DOHH2 (cell line): ENCODE measurements around the gene EHMT1.

Experiments used
- H3F3A ChIP-seq: fragments of 200-600 bp; sonication (generic), shearing (Covaris generic); 2 replicates; pipeline ENCODE4 v1.6.0; 2016; ENCODE audit warnings: antibody characterized with exemption, mild to moderate bottlenecking; ENCODE audit not compliant: control insufficient read depth, insufficient read depth
- H3K27ac ChIP-seq: fragments of 200-600 bp; sonication (generic); 2 replicates; pipeline ENCODE4 v1.5.1; 2014; ENCODE audit warnings: low read depth, mild to moderate bottlenecking, low read length, moderate library complexity
- H3K27me3 ChIP-seq: fragments of 200-600 bp; sonication (generic); 2 replicates; pipeline ENCODE4 v1.6.1; 2014; ENCODE audit warnings: mild to moderate bottlenecking, low read length, mixed read lengths; ENCODE audit not compliant: control insufficient read depth
- H3K36me3 ChIP-seq: fragments of 200-600 bp; sonication (generic); 2 replicates; pipeline ENCODE4 v1.6.1; 2014; ENCODE audit warnings: mild to moderate bottlenecking, low read length, moderate library complexity, mixed read lengths; ENCODE audit not compliant: control insufficient read depth
- H3K4me1 ChIP-seq: fragments of 200-600 bp; sonication (generic); 2 replicates; pipeline ENCODE4 v1.6.1; 2014; ENCODE audit warnings: mild to moderate bottlenecking, low read length, mixed read lengths; ENCODE audit not compliant: control insufficient read depth
- H3K4me2 ChIP-seq: fragments of 200-600 bp; sonication (generic); 2 replicates; pipeline ENCODE4 v1.6.0; 2014; ENCODE audit warnings: mild to moderate bottlenecking, low read length, moderate library complexity
- H3K4me3 ChIP-seq: fragments of 200-600 bp; sonication (generic); 2 replicates; pipeline ENCODE4 v1.5.1; 2014; ENCODE audit warnings: mild to moderate bottlenecking, low read length, mixed read lengths
- H3K79me2 ChIP-seq: fragments of 200-600 bp; sonication (generic); 2 replicates; pipeline ENCODE4 v1.6.1; 2014; ENCODE audit warnings: mild to moderate bottlenecking, low read length, mixed read lengths; ENCODE audit not compliant: control insufficient read depth
- H3K9me2 ChIP-seq: fragments of 200-600 bp; sonication (generic); replicated peaks from 2 replicates; pipeline ENCODE4 v1.6.1; 2014; ENCODE audit warnings: mild to moderate bottlenecking, low read length, mixed read lengths; ENCODE audit not compliant: control insufficient read depth
- H3K9me3 ChIP-seq: fragments of 200-600 bp; sonication (generic); 2 replicates; pipeline ENCODE4 v1.6.1; 2014; ENCODE audit warnings: antibody characterized with exemption, low read length, mixed read lengths; ENCODE audit not compliant: control insufficient read depth, insufficient read depth
- H4K20me1 ChIP-seq: fragments of 200-600 bp; sonication (generic); 2 replicates; pipeline ENCODE4 v1.6.0; 2014; ENCODE audit warnings: low read depth, mild to moderate bottlenecking, antibody characterized with exemption, low read length, moderate library complexity; ENCODE audit not compliant: control insufficient read depth, insufficient read depth
- EZH2phosphoT487 ChIP-seq: fragments of 200-600 bp; sonication (generic); IDR thresholded peaks from 2 replicates; pipeline ENCODE4 v1.6.1; 2017; ENCODE audit warnings: borderline replicate concordance, mild to moderate bottlenecking, antibody characterized with exemption, low read length, moderate library complexity, mixed read lengths
- TF ChIP-seq, protein P1 (sequence below): fragments of 200-600 bp; sonication (generic); IDR thresholded peaks from one replicate; pipeline ENCODE4 v1.5.1; 2014; ENCODE audit warnings: antibody characterized with exemption, mild to moderate bottlenecking, low read depth, low read length; ENCODE audit not compliant: poor library complexity, severe bottlenecking

Gene EHMT1

DNA sequence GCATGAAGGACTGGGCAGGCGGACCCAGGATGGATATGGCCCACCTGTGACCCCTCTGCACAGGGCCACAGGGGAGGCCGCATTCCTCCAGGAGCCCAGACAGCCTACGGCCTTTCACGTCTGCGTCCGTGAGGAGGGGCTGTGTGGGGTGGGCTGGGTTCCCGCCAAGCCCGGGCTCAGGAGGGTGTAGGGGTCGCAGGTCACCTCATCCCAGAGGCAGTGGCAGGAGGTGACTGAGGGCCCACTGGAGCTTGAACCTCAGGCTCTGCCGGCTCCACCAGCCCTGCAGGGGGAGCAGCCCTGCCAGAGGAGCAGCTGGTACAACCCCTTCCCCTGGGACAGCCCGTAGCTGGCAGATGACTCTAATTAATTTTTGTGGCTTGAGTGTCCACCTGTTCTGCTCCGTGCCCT, 218.0 kb downstream of the EHMT1 start:
- Histone ChIP-seq H4K20me1 (no peaks in the 10 kb centered on the region; the same call in 1 of the 2 replicates), H3F3A (0 out of 2 replicates have a peak, but pooled peaks cover 3% of the 10 kb centered on the region), H3K9me3 (no peaks in the 10 kb centered on the region), H3K27me3 (no peaks in the 10 kb centered on the region), H3K79me2 (no peaks in the 10 kb centered on the region), H3K4me2 (no peak overlapping the region), H3K4me3 (no peak overlapping the region), H3K9me2 (no peaks in the 10 kb centered on the region), H3K27ac (no peak overlapping the region), H3K36me3 (peaks cover 46% of the 10 kb centered on the region), H3K4me1 (peaks cover 12% of the 10 kb centered on the region)
- TF ChIP-seq, protein P1, sequence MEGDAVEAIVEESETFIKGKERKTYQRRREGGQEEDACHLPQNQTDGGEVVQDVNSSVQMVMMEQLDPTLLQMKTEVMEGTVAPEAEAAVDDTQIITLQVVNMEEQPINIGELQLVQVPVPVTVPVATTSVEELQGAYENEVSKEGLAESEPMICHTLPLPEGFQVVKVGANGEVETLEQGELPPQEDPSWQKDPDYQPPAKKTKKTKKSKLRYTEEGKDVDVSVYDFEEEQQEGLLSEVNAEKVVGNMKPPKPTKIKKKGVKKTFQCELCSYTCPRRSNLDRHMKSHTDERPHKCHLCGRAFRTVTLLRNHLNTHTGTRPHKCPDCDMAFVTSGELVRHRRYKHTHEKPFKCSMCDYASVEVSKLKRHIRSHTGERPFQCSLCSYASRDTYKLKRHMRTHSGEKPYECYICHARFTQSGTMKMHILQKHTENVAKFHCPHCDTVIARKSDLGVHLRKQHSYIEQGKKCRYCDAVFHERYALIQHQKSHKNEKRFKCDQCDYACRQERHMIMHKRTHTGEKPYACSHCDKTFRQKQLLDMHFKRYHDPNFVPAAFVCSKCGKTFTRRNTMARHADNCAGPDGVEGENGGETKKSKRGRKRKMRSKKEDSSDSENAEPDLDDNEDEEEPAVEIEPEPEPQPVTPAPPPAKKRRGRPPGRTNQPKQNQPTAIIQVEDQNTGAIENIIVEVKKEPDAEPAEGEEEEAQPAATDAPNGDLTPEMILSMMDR: no peak
- TF ChIP-seq EZH2phosphoT487: no peak

DNA sequence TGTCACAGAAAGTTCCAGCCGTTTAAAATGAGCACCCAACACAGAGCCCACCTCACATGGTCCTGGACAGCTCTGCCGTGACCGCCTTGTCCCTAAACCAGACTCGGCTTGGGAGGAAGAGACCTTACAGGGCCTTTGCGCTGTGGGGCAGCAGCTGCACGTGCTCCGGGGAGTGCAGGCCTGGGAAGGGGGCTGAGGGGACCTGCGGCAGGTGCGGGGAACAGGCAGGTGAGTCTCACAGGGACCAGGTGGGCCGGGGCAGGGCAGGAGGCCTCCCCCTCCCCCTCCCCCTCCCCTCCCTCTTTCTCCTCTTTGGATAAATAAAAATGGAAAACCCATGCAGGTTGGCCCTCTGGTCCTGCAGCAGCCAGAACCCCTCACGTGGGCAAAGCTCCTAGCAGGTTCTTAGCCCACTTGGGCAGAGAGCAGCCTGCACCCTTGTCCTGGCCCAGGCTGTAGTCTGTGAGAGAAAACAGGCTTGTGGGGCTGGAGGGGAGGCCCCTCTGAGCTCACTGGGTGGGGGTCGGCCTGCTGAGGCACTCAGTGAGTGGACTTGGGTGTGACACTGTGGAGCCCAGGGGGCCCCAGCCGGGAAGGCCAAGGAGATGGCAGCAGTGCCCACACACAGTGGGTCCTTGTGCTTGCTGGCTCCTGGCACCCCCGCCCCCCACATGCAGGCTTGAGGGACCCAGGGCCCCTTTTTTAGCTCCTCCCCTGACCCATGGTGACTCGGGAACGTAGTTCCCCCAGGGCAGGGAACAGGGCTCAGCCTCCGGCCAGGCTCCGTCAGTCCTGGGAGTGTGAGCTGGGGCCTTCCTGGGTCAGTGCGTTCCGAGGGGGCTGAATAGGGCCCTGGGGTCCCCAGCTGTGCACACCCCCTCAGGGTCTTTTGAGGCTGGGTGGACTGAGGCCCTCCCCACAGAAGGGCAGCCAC, 218.8 kb downstream of the EHMT1 start:
- Histone ChIP-seq H3K4me3 (no peak overlapping the region), H3K36me3 (peaks cover 38% of the 10 kb centered on the region), H3K27me3 (no peaks in the 10 kb centered on the region), H3K79me2 (no peaks in the 10 kb centered on the region), H3K9me3 (no peaks in the 10 kb centered on the region), H3K4me2 (no peak overlapping the region), H3K4me1 (peaks cover 12% of the 10 kb centered on the region), H3K9me2 (no peaks in the 10 kb centered on the region), H4K20me1 (no peaks in the 10 kb centered on the region; the same call in 1 of the 2 replicates), H3F3A (0 out of 2 replicates have a peak, but pooled peaks cover 3% of the 10 kb centered on the region), H3K27ac (no peak overlapping the region)
- no peak for TF ChIP-seq EZH2phosphoT487
- TF ChIP-seq, protein P1: no peak

DNA sequence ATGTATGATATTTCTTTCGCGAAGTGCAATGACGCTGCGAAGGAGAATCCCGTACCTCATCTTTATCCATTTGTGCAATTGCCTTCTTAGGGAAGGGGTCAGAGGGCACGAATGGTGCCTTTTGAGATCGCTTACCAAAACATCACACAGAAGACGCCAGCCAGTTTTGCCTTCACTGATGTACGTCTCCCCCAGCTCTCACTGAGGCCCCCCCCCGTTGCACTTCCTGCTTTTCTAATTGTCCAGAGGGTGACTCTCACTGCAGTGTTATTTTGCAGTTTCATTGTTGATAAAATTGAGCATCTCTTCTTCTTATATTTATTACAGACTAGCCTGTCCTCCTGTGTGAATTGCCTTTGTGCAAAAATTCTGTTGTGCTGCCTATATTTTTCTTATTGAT, 219.8 kb downstream of the EHMT1 start:
- no peak overlapping the region for H3K27ac ChIP-seq
- peaks cover 30% of the 10 kb centered on the region for H3K36me3 ChIP-seq

More for the DNA sequence above, 219.8 kb downstream of the EHMT1 start:
- TF ChIP-seq, protein P1: no peak
- TF ChIP-seq EZH2phosphoT487: no peak
- Histone ChIP-seq H3K4me2 (no peak overlapping the region), H3K4me1 (peaks cover 12% of the 10 kb centered on the region), H3K9me3 (no peaks in the 10 kb centered on the region), H4K20me1 (no peaks in the 10 kb centered on the region; the same call in 1 of the 2 replicates), H3K4me3 (no peak overlapping the region), H3K79me2 (no peaks in the 10 kb centered on the region), H3K27me3 (no peaks in the 10 kb centered on the region), H3K9me2 (no peaks in the 10 kb centered on the region), H3F3A (0 out of 2 replicates have a peak, but pooled peaks cover 3% of the 10 kb centered on the region)
